ENCODE measurements around the gene FAM3D. TPM values are rescaled to one million over a fixed set of nuclear protein-coding genes. Genes with fewer than 3 reads are reported as not detected.
"Not testable (repeated sequence)": the region's sequence is repeated elsewhere in the genome, so short reads cannot be mapped to it uniquely, and the experiment has no call there.

FAM3D gene
- polyA plus RNA-seq, 3 donors: 0.28 to 1.9 (median 0.71) TPM

DNA sequence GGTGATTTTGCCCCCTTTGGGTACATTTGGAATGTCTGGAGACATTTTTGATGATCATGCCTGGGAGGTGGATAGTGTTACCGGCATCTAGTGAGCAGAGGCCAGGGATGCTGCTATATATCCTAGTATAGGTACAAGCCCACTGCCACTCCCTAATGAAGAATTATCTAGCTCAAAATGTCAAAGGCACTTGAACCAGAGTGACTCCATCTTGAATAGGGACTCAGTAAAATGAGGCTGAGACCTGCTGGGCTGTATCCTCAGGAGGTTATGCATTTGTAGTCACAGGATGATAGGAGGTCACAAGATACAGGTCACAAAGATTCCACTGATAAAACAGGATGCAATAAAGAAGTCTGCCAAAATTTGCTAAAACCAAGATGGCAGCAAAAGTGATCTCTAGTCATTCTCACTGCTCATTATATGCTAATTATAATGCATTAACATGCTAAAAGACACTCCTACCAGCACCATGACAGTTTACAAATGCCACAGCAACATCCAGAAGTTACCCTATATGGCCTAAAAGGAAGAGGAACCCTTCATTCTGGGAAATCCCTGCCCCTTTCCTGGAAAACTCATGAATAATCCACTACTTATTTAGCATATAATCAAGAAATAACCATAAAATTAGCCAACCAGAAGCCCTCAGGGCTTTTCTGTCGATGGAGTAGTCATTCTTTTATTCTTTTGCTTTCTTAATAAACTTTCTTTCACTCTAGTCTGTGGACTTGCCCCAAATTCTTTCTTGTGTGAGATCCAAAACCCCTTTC is 40.0 kb upstream of the FAM3D start:
- Mint-ChIP-seq H3K27ac (no peak overlapping the region), H3K27me3 (ENCODE audit: low read depth in 3 of 3) (no peaks in the 10 kb centered on the region), H3K4me3 (no peak overlapping the region), H3K9me3 (peaks cover 0 to 5% (median 2%) of the 10 kb centered on the region in 7 donors), H3K36me3 (no peaks in the 10 kb centered on the region), H3K4me1 (no peaks in the 10 kb centered on the region)
- no peaks in the 10 kb centered on the region for H3K36me3 ChIP-seq (replicated peaks in 1 of 2; ENCODE audit: control insufficient read depth in 1 of 2, insufficient read depth in 2 of 2, low read length in 2 of 2)
- H3K4me2 ChIP-seq (replicated peaks; ENCODE audit: extremely low read depth, low read length, poor library complexity, severe bottlenecking): no peak overlapping the region
- H3K9ac ChIP-seq (ENCODE audit: insufficient read depth, low read length, poor library complexity, severe bottlenecking): no peak overlapping the region
- no peaks in the 10 kb centered on the region for H3K4me1 ChIP-seq (ENCODE audit: control insufficient read depth in 1 of 2, insufficient read depth in 2 of 2, low read length in 2 of 2)
- no peak overlapping the region for H3K4me3 ChIP-seq (replicated peaks in 1 of 3; ENCODE audit: low read depth in 2 of 3, low read length in 3 of 3)
- no peak for DNase-seq
- no peaks in the 10 kb centered on the region for H3K9me3 ChIP-seq (replicated peaks in 1 of 2; ENCODE audit: control insufficient read depth in 1 of 2, insufficient read depth in 1 of 2, low read length in 2 of 2)
- no peaks in the 10 kb centered on the region for H3K79me2 ChIP-seq (ENCODE audit: insufficient read depth, low read length)
- no peaks in the 10 kb centered on the region for H4K20me1 ChIP-seq (ENCODE audit: insufficient read depth, low read length)
- no peak overlapping the region for H3K27ac ChIP-seq (ENCODE audit: low read depth in 1 of 2, low read length in 2 of 2)
- H2AFZ ChIP-seq (ENCODE audit: insufficient read depth, low read depth, low read length, poor library complexity, severe bottlenecking): no peak overlapping the region
- 100% methylated on average over 1 of the region's 2 CpGs for WGBS (ENCODE audit: insufficient coverage)
- TF ChIP-seq, protein P1, sequence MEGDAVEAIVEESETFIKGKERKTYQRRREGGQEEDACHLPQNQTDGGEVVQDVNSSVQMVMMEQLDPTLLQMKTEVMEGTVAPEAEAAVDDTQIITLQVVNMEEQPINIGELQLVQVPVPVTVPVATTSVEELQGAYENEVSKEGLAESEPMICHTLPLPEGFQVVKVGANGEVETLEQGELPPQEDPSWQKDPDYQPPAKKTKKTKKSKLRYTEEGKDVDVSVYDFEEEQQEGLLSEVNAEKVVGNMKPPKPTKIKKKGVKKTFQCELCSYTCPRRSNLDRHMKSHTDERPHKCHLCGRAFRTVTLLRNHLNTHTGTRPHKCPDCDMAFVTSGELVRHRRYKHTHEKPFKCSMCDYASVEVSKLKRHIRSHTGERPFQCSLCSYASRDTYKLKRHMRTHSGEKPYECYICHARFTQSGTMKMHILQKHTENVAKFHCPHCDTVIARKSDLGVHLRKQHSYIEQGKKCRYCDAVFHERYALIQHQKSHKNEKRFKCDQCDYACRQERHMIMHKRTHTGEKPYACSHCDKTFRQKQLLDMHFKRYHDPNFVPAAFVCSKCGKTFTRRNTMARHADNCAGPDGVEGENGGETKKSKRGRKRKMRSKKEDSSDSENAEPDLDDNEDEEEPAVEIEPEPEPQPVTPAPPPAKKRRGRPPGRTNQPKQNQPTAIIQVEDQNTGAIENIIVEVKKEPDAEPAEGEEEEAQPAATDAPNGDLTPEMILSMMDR (IDR thresholded peaks at IDR 0.05): no peak
- H3K27me3 ChIP-seq (ENCODE audit: control insufficient read depth in 2 of 2, insufficient read depth in 2 of 2, low read length in 2 of 2): no peaks in the 10 kb centered on the region
- intact Hi-C loops (cut with micrococcal nuclease): no loop called here

GRCh38 chr3:58704745-58705144 is 38.2 kb upstream of the FAM3D start:
- H3K27me3 Mint-ChIP-seq (ENCODE audit: low read depth in 3 of 3): no peaks in the 10 kb centered on the region
- Histone ChIP-seq H3K27ac (ENCODE audit: low read depth in 1 of 2, low read length in 2 of 2) (no peak overlapping the region), H3K4me3 (replicated peaks in 1 of 3; ENCODE audit: low read depth in 2 of 3, low read length in 3 of 3) (no peak overlapping the region), H4K20me1 (ENCODE audit: insufficient read depth, low read length) (no peaks in the 10 kb centered on the region), H2AFZ (ENCODE audit: insufficient read depth, low read depth, low read length, poor library complexity, severe bottlenecking) (no peak overlapping the region), H3K4me1 (ENCODE audit: control insufficient read depth in 1 of 2, insufficient read depth in 2 of 2, low read length in 2 of 2) (no peaks in the 10 kb centered on the region), H3K27me3 (ENCODE audit: control insufficient read depth in 2 of 2, insufficient read depth in 2 of 2, low read length in 2 of 2) (no peaks in the 10 kb centered on the region), H3K9me3 (replicated peaks in 1 of 2; ENCODE audit: control insufficient read depth in 1 of 2, insufficient read depth in 1 of 2, low read length in 2 of 2) (no peaks in the 10 kb centered on the region), H3K4me2 (replicated peaks; ENCODE audit: extremely low read depth, low read length, poor library complexity, severe bottlenecking) (no peak overlapping the region), H3K9ac (ENCODE audit: insufficient read depth, low read length, poor library complexity, severe bottlenecking) (no peak overlapping the region), H3K79me2 (ENCODE audit: insufficient read depth, low read length) (no peaks in the 10 kb centered on the region), H3K36me3 (replicated peaks in 1 of 2; ENCODE audit: control insufficient read depth in 1 of 2, insufficient read depth in 2 of 2, low read length in 2 of 2) (no peaks in the 10 kb centered on the region)
- peaks cover 0 to 1% of the 10 kb centered on the region in 2 donors for H3K36me3 Mint-ChIP-seq
- peaks cover 1% of the 10 kb centered on the region for H3K4me1 Mint-ChIP-seq
- TF ChIP-seq, protein P1 (IDR thresholded peaks at IDR 0.05): no peak
- H3K9me3 Mint-ChIP-seq: peaks cover 0 to 7% (median 4%) of the 10 kb centered on the region in 7 donors
- intact Hi-C loops (cut with micrococcal nuclease): no loop called here
- WGBS (ENCODE audit: insufficient coverage): 14% methylated on average over 1 of the region's 2 CpGs
- no peak overlapping the region for H3K27ac Mint-ChIP-seq
- H3K4me3 Mint-ChIP-seq: no peak overlapping the region
- no peak for DNase-seq

GRCh38 chr3:58704304-58704703 is 37.7 kb upstream of the FAM3D start:
- H3K4me3 ChIP-seq (replicated peaks in 1 of 3; ENCODE audit: low read depth in 2 of 3, low read length in 3 of 3); intact Hi-C loops (cut with micrococcal nuclease); H3K9me3 Mint-ChIP-seq; H3K4me1 ChIP-seq (ENCODE audit: control insufficient read depth in 1 of 2, insufficient read depth in 2 of 2, low read length in 2 of 2); H3K9ac ChIP-seq (ENCODE audit: insufficient read depth, low read length, poor library complexity, severe bottlenecking); H3K4me1 Mint-ChIP-seq; H3K36me3 Mint-ChIP-seq; H3K27ac ChIP-seq (ENCODE audit: low read depth in 1 of 2, low read length in 2 of 2); H3K79me2 ChIP-seq (ENCODE audit: insufficient read depth, low read length); H3K36me3 ChIP-seq (replicated peaks in 1 of 2; ENCODE audit: control insufficient read depth in 1 of 2, insufficient read depth in 2 of 2, low read length in 2 of 2); H3K27ac Mint-ChIP-seq; H3K27me3 ChIP-seq (ENCODE audit: control insufficient read depth in 2 of 2, insufficient read depth in 2 of 2, low read length in 2 of 2); H3K4me3 Mint-ChIP-seq; H3K9me3 ChIP-seq (replicated peaks in 1 of 2; ENCODE audit: control insufficient read depth in 1 of 2, insufficient read depth in 1 of 2, low read length in 2 of 2); H4K20me1 ChIP-seq (ENCODE audit: insufficient read depth, low read length); H2AFZ ChIP-seq (ENCODE audit: insufficient read depth, low read depth, low read length, poor library complexity, severe bottlenecking); H3K4me2 ChIP-seq (replicated peaks; ENCODE audit: extremely low read depth, low read length, poor library complexity, severe bottlenecking); H3K27me3 Mint-ChIP-seq (ENCODE audit: low read depth in 3 of 3); DNase-seq: not testable (repeated sequence)
- WGBS (ENCODE audit: insufficient coverage): no CpG with 5 or more reads among the region's 2 CpGs
